ENCODE measurements around the gene PARD3.

GRCh38 chr10:34231441-34232180, 583.5 kb downstream of the PARD3 start:
- TF ChIP-seq CTCF (IDR thresholded peaks at IDR 0.05) (no peak), POLR2A (IDR thresholded peaks at IDR 0.05) (no peak), POLR2AphosphoS5 (IDR thresholded peaks at IDR 0.05) (no peak)
